HEK293 (cell line): Measurements from ENCODE around the gene OR1I1.

Source experiments
- BCL6B ChIP-seq: fragments of 450-650 bp; formaldehyde crosslinking; IDR thresholded peaks from 2 replicates; pipeline ENCODE4 v1.5.1; 2017; ENCODE audit warnings: missing biosample characterization, missing genetic modification characterization
- FEZF1 ChIP-seq: fragments of 450-650 bp; formaldehyde crosslinking; IDR thresholded peaks from 2 replicates; pipeline ENCODE4 v1.5.1; 2016; ENCODE audit warnings: missing biosample characterization, missing genetic modification characterization
- KLF8 ChIP-seq: fragments of 450-650 bp; formaldehyde crosslinking; IDR thresholded peaks from 2 replicates; pipeline ENCODE4 v1.5.1; 2016; ENCODE audit warnings: missing biosample characterization, missing genetic modification characterization
- PRDM2 ChIP-seq: fragments of 450-650 bp; formaldehyde crosslinking; IDR thresholded peaks from 2 replicates; pipeline ENCODE4 v1.5.1; 2016; ENCODE audit warnings: missing biosample characterization, missing genetic modification characterization, borderline replicate concordance
- SP3 ChIP-seq: fragments of 450-650 bp; formaldehyde crosslinking; IDR thresholded peaks from 2 replicates; pipeline ENCODE4 v1.5.1; 2016; ENCODE audit warnings: missing biosample characterization, missing genetic modification characterization
- TRIM28 ChIP-seq: IDR thresholded peaks from 2 replicates; pipeline ENCODE4 v1.6.1; 2011; ENCODE audit warnings: low read length, control low read depth, borderline replicate concordance
- YY1 ChIP-seq: fragments of 450-650 bp; formaldehyde crosslinking; IDR thresholded peaks from 2 replicates; pipeline ENCODE4 v1.5.1; 2018; ENCODE audit warnings: missing biosample characterization, missing genetic modification characterization
- ZBTB17 ChIP-seq: fragments of 450-650 bp; formaldehyde crosslinking; IDR thresholded peaks from 2 replicates; pipeline ENCODE4 v1.5.1; 2016; ENCODE audit warnings: missing biosample characterization, missing genetic modification characterization
- ZEB2 ChIP-seq: fragments of 450-650 bp; formaldehyde crosslinking; IDR thresholded peaks from 2 replicates; pipeline ENCODE4 v1.5.1; 2016; ENCODE audit warnings: missing biosample characterization, missing genetic modification characterization
- ZNF148 ChIP-seq: fragments of 450-650 bp; formaldehyde crosslinking; IDR thresholded peaks from 2 replicates; pipeline ENCODE4 v1.5.0; 2017; ENCODE audit warnings: missing biosample characterization, missing genetic modification characterization, borderline replicate concordance
- ZNF223 ChIP-seq: fragments of 450-650 bp; formaldehyde crosslinking; IDR thresholded peaks from 2 replicates; pipeline ENCODE4 v1.5.1; 2016; ENCODE audit warnings: missing biosample characterization, missing genetic modification characterization
- ZNF280D ChIP-seq: fragments of 450-650 bp; formaldehyde crosslinking; IDR thresholded peaks from 2 replicates; pipeline ENCODE4 v1.5.1; 2016; ENCODE audit warnings: missing biosample characterization, missing genetic modification characterization
- ZNF341 ChIP-seq: fragments of 450-650 bp; formaldehyde crosslinking; IDR thresholded peaks from 2 replicates; pipeline ENCODE4; 2016; ENCODE audit warnings: low read depth, missing biosample characterization, missing genetic modification characterization
- ZNF37A ChIP-seq: fragments of 450-650 bp; IDR thresholded peaks from 2 replicates; pipeline ENCODE4 v1.5.1; 2018; ENCODE audit warnings: missing biosample characterization, missing genetic modification characterization
- ZNF398 ChIP-seq: fragments of 450-650 bp; formaldehyde crosslinking; IDR thresholded peaks from 2 replicates; pipeline ENCODE4 v1.5.1; 2017; ENCODE audit warnings: missing biosample characterization, missing genetic modification characterization
- ZNF449 ChIP-seq: fragments of 450-650 bp; formaldehyde crosslinking; IDR thresholded peaks from 2 replicates; pipeline ENCODE4 v1.5.1; 2017; ENCODE audit warnings: missing biosample characterization, mild to moderate bottlenecking, missing genetic modification characterization, moderate library complexity
- ZNF510 ChIP-seq: fragments of 450-650 bp; formaldehyde crosslinking; IDR thresholded peaks from 2 replicates; pipeline ENCODE4 v1.5.1; 2018; ENCODE audit warnings: mild to moderate bottlenecking, missing genetic modification characterization, missing biosample characterization; ENCODE audit not compliant: insufficient replicate concordance
- ZNF555 ChIP-seq: fragments of 450-650 bp; formaldehyde crosslinking; conservative IDR thresholded peaks from 2 replicates; pipeline ENCODE4 v1.5.1; 2017; ENCODE audit warnings: missing biosample characterization, mild to moderate bottlenecking, missing genetic modification characterization, inconsistent platforms
- ZNF561 ChIP-seq: fragments of 450-650 bp; IDR thresholded peaks from 2 replicates; pipeline ENCODE4 v1.5.1; 2018; ENCODE audit warnings: missing biosample characterization, missing genetic modification characterization, borderline replicate concordance
- ZNF600 ChIP-seq: fragments of 450-650 bp; formaldehyde crosslinking; IDR thresholded peaks from 2 replicates; pipeline ENCODE4 v1.5.1; 2016; ENCODE audit warnings: missing biosample characterization, missing genetic modification characterization
- ZNF629 ChIP-seq: fragments of 450-650 bp; formaldehyde crosslinking; IDR thresholded peaks from 2 replicates; pipeline ENCODE4 v1.5.1; 2017; ENCODE audit warnings: missing biosample characterization, missing genetic modification characterization
- ZXDB ChIP-seq: fragments of 450-650 bp; formaldehyde crosslinking; IDR thresholded peaks from 2 replicates; pipeline ENCODE4 v1.5.1; 2016; ENCODE audit warnings: missing biosample characterization, missing genetic modification characterization

The OR1I1 gene

GRCh38 chr19:15107061-15108010, 25.3 kb downstream of the OR1I1 start, which contains the start of gene SYDE1 (continued):
- TF ChIP-seq ZXDB (tag by site-specific recombination) (peak; percentile 5), KLF8 (no peak), ZNF341 (tag by site-specific recombination) (no peak), ZNF449 (tag by site-specific recombination) (no peak), ZBTB17 (tag by site-specific recombination) (peak; percentile 43; the same call in 1 of the 2 replicates), ZNF398 (tag by site-specific recombination) (peak; percentile 25; the same call in 1 of the 2 replicates), TRIM28 (no peak), ZNF148 (tag by site-specific recombination) (no peak), ZNF600 (tag by site-specific recombination) (no peak), ZNF280D (tag by site-specific recombination) (no peak), ZNF629 (tag by site-specific recombination) (no peak), YY1 (tag by site-specific recombination) (no peak), ZNF510 (tag by site-specific recombination) (no peak), FEZF1 (tag by site-specific recombination) (no peak), ZNF37A (tag by site-specific recombination) (no peak), ZNF555 (tag by site-specific recombination) (no peak), ZNF223 (no peak), BCL6B (no peak), PRDM2 (tag by site-specific recombination) (no peak), ZNF561 (no peak), ZEB2 (no peak), SP3 (peak; percentile 39; the same call in 1 of the 2 replicates)
